SK-N-SH treated with all-trans-retinoic acid at 6 μM for 48 hours (cell line): ENCODE measurements around the gene RALGPS1.
A peak's percentile ranks its signal among the peaks of the same experiment; 100 is the strongest.

Experiments
- ATAC-seq: fragments of 200-7000 bp; cut with Tn5 transposase; 3 replicates; pipeline ENCODE4 v1.9.1; 2020; ENCODE audit warnings: mild to moderate bottlenecking, moderate library complexity
- ARNTL ChIP-seq: fragments of 450-650 bp; formaldehyde crosslinking; IDR thresholded peaks from 2 replicates; pipeline ENCODE4 v1.5.0; 2020; ENCODE audit warnings: low read depth, mild to moderate bottlenecking, moderate library complexity, borderline replicate concordance
- CREB5 ChIP-seq: fragments of 250-450 bp; sonication (Bioruptor Pico); IDR thresholded peaks from 2 replicates; pipeline ENCODE4 v1.5.1; 2020; ENCODE audit warnings: low read depth, mild to moderate bottlenecking, moderate library complexity
- ESRRG ChIP-seq: fragments of 250-450 bp; sonication (Bioruptor Pico); IDR thresholded peaks from 2 replicates; pipeline ENCODE4 v1.6.1; 2021; ENCODE audit warnings: mild to moderate bottlenecking
- OSR1 ChIP-seq: fragments of 250-450 bp; sonication (Bioruptor Pico); IDR thresholded peaks from 2 replicates; pipeline ENCODE4 v1.8.0; 2022; ENCODE audit warnings: moderate library complexity, mild to moderate bottlenecking, inconsistent platforms
- PATZ1 ChIP-seq: fragments of 250-450 bp; sonication (Bioruptor Pico); IDR thresholded peaks from 2 replicates; pipeline ENCODE4 v1.8.0; 2020; ENCODE audit warnings: mild to moderate bottlenecking, moderate library complexity, borderline replicate concordance
- POU6F1 ChIP-seq: fragments of 250-450 bp; sonication (Bioruptor Pico); IDR thresholded peaks from 2 replicates; pipeline ENCODE4 v1.8.0; 2021; ENCODE audit warnings: low read depth, mild to moderate bottlenecking, moderate library complexity, borderline replicate concordance
- PPARA ChIP-seq: fragments of 250-450 bp; sonication (Bioruptor Pico); IDR thresholded peaks from 2 replicates; pipeline ENCODE4 v1.5.0; 2020; ENCODE audit warnings: mild to moderate bottlenecking, borderline replicate concordance
- RARB ChIP-seq: fragments of 250-450 bp; sonication (Bioruptor Pico); IDR thresholded peaks from 2 replicates; pipeline ENCODE4 v1.8.0; 2021; ENCODE audit warnings: mild to moderate bottlenecking, moderate library complexity
- SNAI2 ChIP-seq: fragments of 250-450 bp; sonication (Bioruptor Pico); IDR thresholded peaks from 2 replicates; pipeline ENCODE4 v1.5.0; 2020; ENCODE audit warnings: mild to moderate bottlenecking, moderate library complexity
- TOX ChIP-seq: fragments of 250-450 bp; sonication (Bioruptor Pico); IDR thresholded peaks from 2 replicates; pipeline ENCODE4 v1.8.0; 2021; ENCODE audit warnings: mild to moderate bottlenecking, moderate library complexity, borderline replicate concordance
- ZC3H10 ChIP-seq: fragments of 250-450 bp; sonication (Bioruptor Pico); IDR thresholded peaks from 2 replicates; pipeline ENCODE4 v1.5.1; 2021; ENCODE audit warnings: mild to moderate bottlenecking, moderate library complexity
- ZFP30 ChIP-seq: fragments of 450-650 bp; formaldehyde crosslinking; IDR thresholded peaks from 2 replicates; pipeline ENCODE4 v1.5.0; 2022; ENCODE audit warnings: mild to moderate bottlenecking, moderate library complexity
- ZNF70 ChIP-seq: fragments of 450-650 bp; formaldehyde crosslinking; IDR thresholded peaks from 2 replicates; pipeline ENCODE4 v1.5.0; 2020; ENCODE audit warnings: mild to moderate bottlenecking, moderate library complexity
- ZNF8 ChIP-seq: fragments of 450-650 bp; formaldehyde crosslinking; IDR thresholded peaks from 2 replicates; pipeline ENCODE4 v1.5.0; 2020; ENCODE audit warnings: mild to moderate bottlenecking, moderate library complexity
- TF ChIP-seq, protein P1 (sequence below): fragments of 250-450 bp; sonication (Bioruptor Pico); IDR thresholded peaks from 2 replicates; pipeline ENCODE4 v1.5.1; 2021; ENCODE audit warnings: mild to moderate bottlenecking, moderate library complexity
- TF ChIP-seq, protein P2 (sequence below): fragments of 250-450 bp; sonication (Bioruptor Pico); IDR thresholded peaks from 2 replicates; pipeline ENCODE4 v1.5.0; 2020; ENCODE audit warnings: mild to moderate bottlenecking, moderate library complexity

RALGPS1 gene

GRCh38 chr9:127142291-127142690 is 227.7 kb downstream of the RALGPS1 start:
- ATAC-seq: no peak

GRCh38 chr9:127142931-127143464 is 228.4 kb downstream of the RALGPS1 start:
- no peak for TF ChIP-seq ZFP30 (CRISPR knock-in tag)
- no peak for TF ChIP-seq ZNF70 (CRISPR knock-in tag)
- no peak for TF ChIP-seq RARB (CRISPR knock-in tag)
- TF ChIP-seq CREB5 (CRISPR knock-in tag): no peak
- no peak for TF ChIP-seq ZNF8 (CRISPR knock-in tag)
- TF ChIP-seq TOX (CRISPR knock-in tag): no peak
- no peak for TF ChIP-seq ZC3H10
- TF ChIP-seq SNAI2: no peak
- no peak for TF ChIP-seq PATZ1
- ATAC-seq: no peak

More at GRCh38 chr9:127142291-127142690, 227.7 kb downstream of the RALGPS1 start:
- no peak for TF ChIP-seq TOX (CRISPR knock-in tag)
- peak; percentile 89; the same call in 1 of the 2 replicates for TF ChIP-seq ZNF70 (CRISPR knock-in tag)
- TF ChIP-seq, all 23 proteins: peak for 1

DNA sequence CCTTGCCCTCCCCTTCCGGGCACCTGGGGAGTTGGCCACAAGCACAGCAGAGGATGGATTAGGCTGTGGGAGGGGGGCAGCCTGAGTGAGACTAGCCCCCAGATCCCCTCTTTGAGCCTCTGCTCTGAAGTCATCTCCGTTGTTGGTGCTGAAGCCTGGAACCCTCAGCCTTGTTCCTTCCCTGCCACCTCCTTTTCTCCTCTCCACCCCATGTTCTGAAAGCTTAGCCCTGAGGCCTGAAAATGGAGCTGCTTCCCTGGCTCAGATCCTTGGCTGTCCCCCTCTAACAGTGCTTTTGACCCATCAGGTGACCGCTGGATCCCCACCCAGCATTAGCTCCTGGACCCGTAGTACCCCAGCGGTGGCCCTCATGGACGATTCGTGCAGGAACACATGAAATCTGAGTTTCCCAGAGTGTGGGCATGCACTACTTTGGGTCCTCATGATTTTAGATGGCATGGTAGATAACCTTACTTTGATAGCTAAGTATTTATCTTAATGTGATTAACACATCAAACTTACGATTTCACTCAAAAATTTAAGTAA is 229.4 kb downstream of the RALGPS1 start:
- TF ChIP-seq ARNTL (CRISPR knock-in tag): no peak
- no peak for TF ChIP-seq RARB (CRISPR knock-in tag)
- TF ChIP-seq ZNF70 (CRISPR knock-in tag): no peak
- no peak for TF ChIP-seq PPARA (CRISPR knock-in tag)
- TF ChIP-seq POU6F1 (CRISPR knock-in tag): no peak
- TF ChIP-seq, protein P1, sequence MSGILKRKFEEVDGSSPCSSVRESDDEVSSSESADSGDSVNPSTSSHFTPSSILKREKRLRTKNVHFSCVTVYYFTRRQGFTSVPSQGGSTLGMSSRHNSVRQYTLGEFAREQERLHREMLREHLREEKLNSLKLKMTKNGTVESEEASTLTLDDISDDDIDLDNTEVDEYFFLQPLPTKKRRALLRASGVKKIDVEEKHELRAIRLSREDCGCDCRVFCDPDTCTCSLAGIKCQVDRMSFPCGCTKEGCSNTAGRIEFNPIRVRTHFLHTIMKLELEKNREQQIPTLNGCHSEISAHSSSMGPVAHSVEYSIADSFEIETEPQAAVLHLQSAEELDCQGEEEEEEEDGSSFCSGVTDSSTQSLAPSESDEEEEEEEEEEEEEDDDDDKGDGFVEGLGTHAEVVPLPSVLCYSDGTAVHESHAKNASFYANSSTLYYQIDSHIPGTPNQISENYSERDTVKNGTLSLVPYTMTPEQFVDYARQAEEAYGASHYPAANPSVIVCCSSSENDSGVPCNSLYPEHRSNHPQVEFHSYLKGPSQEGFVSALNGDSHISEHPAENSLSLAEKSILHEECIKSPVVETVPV: no peak
- TF ChIP-seq, protein P2, sequence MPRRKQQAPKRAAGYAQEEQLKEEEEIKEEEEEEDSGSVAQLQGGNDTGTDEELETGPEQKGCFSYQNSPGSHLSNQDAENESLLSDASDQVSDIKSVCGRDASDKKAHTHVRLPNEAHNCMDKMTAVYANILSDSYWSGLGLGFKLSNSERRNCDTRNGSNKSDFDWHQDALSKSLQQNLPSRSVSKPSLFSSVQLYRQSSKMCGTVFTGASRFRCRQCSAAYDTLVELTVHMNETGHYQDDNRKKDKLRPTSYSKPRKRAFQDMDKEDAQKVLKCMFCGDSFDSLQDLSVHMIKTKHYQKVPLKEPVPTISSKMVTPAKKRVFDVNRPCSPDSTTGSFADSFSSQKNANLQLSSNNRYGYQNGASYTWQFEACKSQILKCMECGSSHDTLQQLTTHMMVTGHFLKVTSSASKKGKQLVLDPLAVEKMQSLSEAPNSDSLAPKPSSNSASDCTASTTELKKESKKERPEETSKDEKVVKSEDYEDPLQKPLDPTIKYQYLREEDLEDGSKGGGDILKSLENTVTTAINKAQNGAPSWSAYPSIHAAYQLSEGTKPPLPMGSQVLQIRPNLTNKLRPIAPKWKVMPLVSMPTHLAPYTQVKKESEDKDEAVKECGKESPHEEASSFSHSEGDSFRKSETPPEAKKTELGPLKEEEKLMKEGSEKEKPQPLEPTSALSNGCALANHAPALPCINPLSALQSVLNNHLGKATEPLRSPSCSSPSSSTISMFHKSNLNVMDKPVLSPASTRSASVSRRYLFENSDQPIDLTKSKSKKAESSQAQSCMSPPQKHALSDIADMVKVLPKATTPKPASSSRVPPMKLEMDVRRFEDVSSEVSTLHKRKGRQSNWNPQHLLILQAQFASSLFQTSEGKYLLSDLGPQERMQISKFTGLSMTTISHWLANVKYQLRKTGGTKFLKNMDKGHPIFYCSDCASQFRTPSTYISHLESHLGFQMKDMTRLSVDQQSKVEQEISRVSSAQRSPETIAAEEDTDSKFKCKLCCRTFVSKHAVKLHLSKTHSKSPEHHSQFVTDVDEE (CRISPR knock-in tag): no peak
- no peak for TF ChIP-seq TOX (CRISPR knock-in tag)
- ATAC-seq: no peak

DNA sequence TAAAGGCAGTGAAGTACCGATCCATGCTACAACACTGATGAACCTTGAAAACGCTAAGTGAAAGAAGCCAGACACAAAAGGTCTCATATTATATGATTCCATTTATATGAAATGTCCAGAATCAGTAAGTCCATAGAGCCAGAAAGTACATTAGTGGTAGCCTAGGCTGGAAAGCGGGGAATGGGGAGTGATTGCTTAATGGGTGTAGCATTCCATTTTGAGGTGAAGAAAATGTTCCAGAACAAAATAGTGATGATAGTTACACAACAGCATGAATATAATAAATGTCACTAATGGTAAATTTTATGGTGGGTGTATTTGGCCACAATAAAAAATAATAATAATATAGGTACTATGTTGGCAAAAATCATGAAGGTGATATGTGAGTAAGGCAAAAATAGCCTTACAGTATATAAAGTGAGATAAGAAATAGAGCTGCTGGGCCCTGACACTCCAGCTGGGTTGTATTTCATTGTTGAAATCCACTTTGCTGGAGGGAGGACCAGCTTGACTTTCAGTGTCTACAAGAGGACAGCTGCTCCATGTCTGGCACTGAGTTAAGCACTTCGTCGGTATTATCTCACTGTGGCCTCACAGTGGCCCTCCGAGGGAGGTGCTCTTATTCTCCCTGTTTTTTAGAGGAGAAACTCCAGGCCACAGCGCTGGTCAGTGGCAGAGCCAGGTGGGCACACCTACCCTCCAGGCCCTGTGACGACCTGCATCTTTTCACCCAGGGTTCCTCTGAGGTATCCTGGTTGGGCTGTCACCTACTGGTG is 230.3 kb downstream of the RALGPS1 start:
- no peak for ATAC-seq
- TF ChIP-seq, protein P2 (CRISPR knock-in tag): no peak
- TF ChIP-seq ESRRG (CRISPR knock-in tag): no peak
- TF ChIP-seq POU6F1 (CRISPR knock-in tag): no peak
- TF ChIP-seq CREB5 (CRISPR knock-in tag): no peak
- no peak for TF ChIP-seq OSR1 (CRISPR knock-in tag)
- no peak for TF ChIP-seq ZNF8 (CRISPR knock-in tag)
